GM19395 (cell line): ENCODE results near the gene RC3H1.
"Not testable (repeated sequence)": the region's sequence is repeated elsewhere in the genome, so short reads cannot be mapped to it uniquely, and the experiment has no call there.

Experiments
- ATAC-seq: cut with Tn5 transposase; IDR thresholded peaks from one replicate; pipeline ENCODE4 v1.9.1; 2021; ENCODE audit warnings: mild to moderate bottlenecking, moderate library complexity; ENCODE audit not compliant: unreplicated experiment

Gene RC3H1

GRCh38 chr1:174022080-174022975, at the start of gene RC3H1:
TSS of gene RC3H1 (minus strand) at chr1:174022357. CDS start at chr1:173992985, 29,372 bp downstream.
- ATAC-seq, result peak; percentile 88

GRCh38 chr1:174070614-174071013, 48.5 kb upstream of the RC3H1 start:
- no peak for ATAC-seq

GRCh38 chr1:174068000-174068399, 45.8 kb upstream of the RC3H1 start:
- no peak for ATAC-seq

- no peak for ATAC-seq
These were observed 37.9 kb upstream of the RC3H1 start for GRCh38 chr1:174060090-174060489.

GRCh38 chr1:174058624-174059023, 36.5 kb upstream of the RC3H1 start:
- no peak for ATAC-seq

GRCh38 chr1:174056609-174057008, 34.5 kb upstream of the RC3H1 start:
- not testable (repeated sequence) for ATAC-seq

GRCh38 chr1:174055797-174056196, 33.6 kb upstream of the RC3H1 start:
- ATAC-seq, result not testable (repeated sequence)

GRCh38 chr1:174053826-174054225, 31.7 kb upstream of the RC3H1 start:
- ATAC-seq, result no peak

GRCh38 chr1:174052621-174053020, 30.5 kb upstream of the RC3H1 start:
- no peak for ATAC-seq

- ATAC-seq, result no peak
These were observed 29.8 kb upstream of the RC3H1 start for GRCh38 chr1:174051956-174052355.

- ATAC-seq, result no peak
These were observed 27.4 kb upstream of the RC3H1 start for GRCh38 chr1:174049514-174049913.

- ATAC-seq, result no peak
These were observed 22.5 kb upstream of the RC3H1 start for GRCh38 chr1:174044418-174045222.

GRCh38 chr1:174042509-174042908, 20.4 kb upstream of the RC3H1 start:
- not testable (repeated sequence) for ATAC-seq

- no peak for ATAC-seq
These were observed 19.2 kb upstream of the RC3H1 start for GRCh38 chr1:174041369-174041768.

- no peak for ATAC-seq
These were observed 18.2 kb upstream of the RC3H1 start for GRCh38 chr1:174040387-174040786.

- no peak for ATAC-seq
These were observed 16.9 kb upstream of the RC3H1 start for GRCh38 chr1:174039027-174039426.

- ATAC-seq, result no peak
These were observed 14.6 kb upstream of the RC3H1 start for GRCh38 chr1:174036798-174037197.

- no peak for ATAC-seq
These were observed 14.0 kb upstream of the RC3H1 start for GRCh38 chr1:174036204-174036603.

GRCh38 chr1:174032671-174033222, 10.6 kb upstream of the RC3H1 start:
- ATAC-seq, result no peak

- ATAC-seq, result no peak
These were observed 8.9 kb upstream of the RC3H1 start for GRCh38 chr1:174031099-174031498.

GRCh38 chr1:174028495-174028894, 6.3 kb upstream of the RC3H1 start:
- no peak for ATAC-seq
